Spleen (tissue), 11 donors: ENCODE results near the gene CEACAM5. TPM values are rescaled to one million over a fixed set of nuclear protein-coding genes. Genes with fewer than 3 reads are reported as not detected.
"Not testable (repeated sequence)": the region's sequence is repeated elsewhere in the genome, so short reads cannot be mapped to it uniquely, and the experiment has no call there.

Experiments
- DNase-seq: peaks from one replicate; pipeline ENCODE4 v3.0.0-alpha.2; 2020
- H3K27ac ChIP-seq, 8 donors: fragments of 200-600 bp; sonication (generic) in 7 of 8; 1 replicate in 4 of 8; 2 replicates in 4 of 8; pipeline versions ENCODE4 v1.5.0 to v1.8.0; 2016 to 2021; ENCODE audit warnings: inconsistent platforms in 4 of 8, mild to moderate bottlenecking in 4 of 8, moderate library complexity in 1 of 8
- H3K27me3 ChIP-seq, 7 donors: fragments of 200-600 bp; sonication (generic) in 6 of 7; replicated peaks in 1 of 7; 1 replicate in 4 of 7; 2 replicates in 3 of 7; pipeline versions ENCODE4 v1.5.0 to v1.8.0; 2016 to 2021; ENCODE audit warnings: inconsistent platforms in 3 of 7, mild to moderate bottlenecking in 1 of 7
- H3K36me3 ChIP-seq, 6 donors: fragments of 200-600 bp; sonication (generic) in 5 of 6; 1 replicate in 4 of 6; 2 replicates in 2 of 6; pipeline versions ENCODE4 v1.5.0 to v1.8.0; 2016 to 2021; ENCODE audit warnings: inconsistent platforms in 2 of 6
- H3K4me1 ChIP-seq, 6 donors: fragments of 200-600 bp; sonication (generic) in 5 of 6; 1 replicate in 3 of 6; 2 replicates in 3 of 6; pipeline versions ENCODE4 v1.5.0 to v1.8.0; 2016 to 2021; ENCODE audit warnings: inconsistent platforms in 3 of 6
- H3K4me3 ChIP-seq, 8 donors: fragments of 200-600 bp; sonication (generic) in 7 of 8; 1 replicate in 4 of 8; 2 replicates in 4 of 8; pipeline versions ENCODE4 v1.5.0 to v1.8.0; 2016 to 2021; ENCODE audit warnings: inconsistent platforms in 4 of 8, mild to moderate bottlenecking in 4 of 8, moderate library complexity in 2 of 8
- H3K9me3 ChIP-seq, 8 donors: fragments of 200-600 bp; sonication (generic) in 7 of 8; 1 replicate in 4 of 8; 2 replicates in 4 of 8; pipeline versions ENCODE4 v1.5.0 to v1.8.0; 2016 to 2021; ENCODE audit warnings: inconsistent platforms in 4 of 8
- CTCF ChIP-seq, 11 experiments: fragments of 200-600 bp in 7 of 11; fragments of 450-650 bp in 4 of 11; sonication (generic) in 4 of 11; IDR thresholded peaks in 8 of 11; conservative IDR thresholded peaks in 3 of 11; 1 replicate in 7 of 11; 2 replicates in 4 of 11; pipeline versions ENCODE4 v1.4.0 to v1.8.0; 2016 to 2021; ENCODE audit warnings: antibody characterized with exemption in 11 of 11, inconsistent platforms in 4 of 11, mild to moderate bottlenecking in 1 of 11
- POLR2A ChIP-seq, 3 donors: fragments of 450-650 bp; IDR thresholded peaks; one replicate each; pipeline ENCODE4 v1.5.1; 2017; ENCODE audit warnings: antibody characterized with exemption in 3 of 3, mild to moderate bottlenecking in 1 of 3
- POLR2AphosphoS5 ChIP-seq, 3 donors: sonication (generic); formaldehyde crosslinking; IDR thresholded peaks; one replicate each; pipeline ENCODE4 v1.5.1; 2017; ENCODE audit warnings: antibody characterized with exemption in 3 of 3
- WGBS, 5 donors: extraction: QIAGEN DNeasy Blood & Tissue Kit in 3 of 5; methylation state at CpG; one replicate each; pipeline versions ENCODE4 v1.1.5 to v1.1.7; 2013 to 2018; 5-methylcytosine and 5-hydroxymethylcytosine counted together
- intact Hi-C: fragments of 100-400 bp; cut with DNase I; formaldehyde crosslinking; loops from one replicate; pipeline ENCODE4 v1.15.0; 2023; ENCODE audit warnings: low total_unique reads
- polyA plus RNA-seq, 3 donors: library from polyadenylated mRNA; stranded (reverse); fragments of 200-250 nt; gene quantifications; one replicate each; pipeline ENCODE4 v1.2.1, GENCODE V29; 2013
- total RNA-seq, 7 donors: library from RNA; depleted of rRNA in 3 of 7; stranded (reverse); fragments of >200 nt in 3 of 7; fragmentation: NEBNext Ultra II Directional in 4 of 7; extraction: Animal tissue kit (Norgen Biotek cat#: 25700) in 4 of 7; gene quantifications; one replicate each; pipeline versions ENCODE4 v1.1.0 to v1.2.1, GENCODE V29; 2016 to 2021
- donor health status: healthy with polysubstance abuse.
- donor health status: DM: no; HTN: no; CAD: no; lungs with moderate emphysema.
- donor health status: DM: no; HTN: no; CAD: no.
- donor health status: Bipolar disorder and iron deficiency.
- donor health status: healthy.
- donor health status: DM: no; HTN: no; CAD: no.
- donor health status: DM: yes; HTN: yes; CAD: no.

Gene CEACAM5
- total and polyA plus RNA-seq, 10 donors = 0.60 to 0.61 TPM; not detected in 8

- Histone ChIP-seq H3K4me3 (no peak overlapping the region), H3K27ac (no peak overlapping the region)
- intact Hi-C loops = no loop called here
Observed at GRCh38 chr19:41767115-41767514, 58.7 kb downstream of the CEACAM5 start.

GRCh38 chr19:41768105-41768504, 59.7 kb downstream of the CEACAM5 start:
- 71 to 87% (median 75%) methylated on average over 4 to 5 of the region's 5 CpGs for WGBS, 5 donors
- H3K4me1 ChIP-seq, intact Hi-C loops, H3K9me3 ChIP-seq, H3K27ac ChIP-seq, H3K4me3 ChIP-seq, DNase-seq, H3K36me3 ChIP-seq: not testable (repeated sequence)
- peaks cover 0 to 28% (median 0%) of the 10 kb centered on the region in 7 donors for H3K27me3 ChIP-seq

More at GRCh38 chr19:41767115-41767514, 58.7 kb downstream of the CEACAM5 start:
- TF ChIP-seq POLR2A (IDR thresholded peaks at IDR 0.05) (no peak), POLR2AphosphoS5 (IDR thresholded peaks at IDR 0.05) (no peak), CTCF (IDR thresholded peaks at IDR 0.05 in 8 of 11, conservative IDR thresholded peaks at IDR 0.05 in 3 of 11) (no peak)
- Histone ChIP-seq H3K27me3 (peaks cover 0 to 34% (median 0%) of the 10 kb centered on the region in 7 donors), H3K36me3 (no peaks in the 10 kb centered on the region), H3K4me1 (no peaks in the 10 kb centered on the region), H3K9me3 (no peaks in the 10 kb centered on the region)
- WGBS, 5 donors = 90 to 96% (median 93%) methylated on average over 2 of the region's 2 CpGs
- no peak for DNase-seq

- no peaks in the 10 kb centered on the region for H3K36me3 ChIP-seq
- no peak for DNase-seq
- intact Hi-C loops = no loop called here
- peaks cover 0 to 10% (median 0%) of the 10 kb centered on the region in 6 donors for H3K4me1 ChIP-seq
- H3K4me3 ChIP-seq = no peak overlapping the region
- H3K27me3 ChIP-seq = peaks cover 0 to 19% (median 0%) of the 10 kb centered on the region in 7 donors
- WGBS, 5 donors = 88 to 98% (median 94%) methylated on average over 4 of the region's 4 CpGs
- no peaks in the 10 kb centered on the region for H3K9me3 ChIP-seq
- H3K27ac ChIP-seq = no peak overlapping the region
- TF ChIP-seq CTCF (IDR thresholded peaks at IDR 0.05 in 8 of 11, conservative IDR thresholded peaks at IDR 0.05 in 3 of 11) (no peak), POLR2AphosphoS5 (IDR thresholded peaks at IDR 0.05) (no peak), POLR2A (IDR thresholded peaks at IDR 0.05) (no peak)
Observed at GRCh38 chr19:41769608-41770007, 61.2 kb downstream of the CEACAM5 start.

GRCh38 chr19:41771410-41771809, 63.0 kb downstream of the CEACAM5 start:
- DNase-seq = no peak
- no peaks in the 10 kb centered on the region for H3K36me3 ChIP-seq
- peaks cover 0 to 11% (median 0%) of the 10 kb centered on the region in 6 donors for H3K4me1 ChIP-seq
- no peaks in the 10 kb centered on the region for H3K9me3 ChIP-seq
- 71 to 85% (median 82%) methylated on average over 2 of the region's 2 CpGs for WGBS, 5 donors
- H3K27me3 ChIP-seq = peaks cover 0 to 22% (median 0%) of the 10 kb centered on the region in 7 donors
- H3K27ac ChIP-seq = no peak overlapping the region
- intact Hi-C loops = no loop called here
- TF ChIP-seq POLR2A (IDR thresholded peaks at IDR 0.05) (no peak), POLR2AphosphoS5 (IDR thresholded peaks at IDR 0.05) (no peak), CTCF (IDR thresholded peaks at IDR 0.05 in 8 of 11, conservative IDR thresholded peaks at IDR 0.05 in 3 of 11) (no peak)
- H3K4me3 ChIP-seq = no peak overlapping the region

GRCh38 chr19:41774515-41774980, 66.1 kb downstream of the CEACAM5 start:
- Histone ChIP-seq H3K27me3 (peaks cover 0 to 37% (median 0%) of the 10 kb centered on the region in 7 donors), H3K36me3 (no peaks in the 10 kb centered on the region), H3K4me1 (peaks cover 0 to 11% (median 0%) of the 10 kb centered on the region in 6 donors), H3K9me3 (no peaks in the 10 kb centered on the region), H3K4me3 (no peak overlapping the region), H3K27ac (no peak overlapping the region)
- no peak for TF ChIP-seq POLR2AphosphoS5 (IDR thresholded peaks at IDR 0.05)
- intact Hi-C loops = no loop called here
- WGBS, 5 donors = 47 to 54% (median 49%) methylated on average over 6 of the region's 6 CpGs
- no peak for DNase-seq
